ENCODE measurements around the gene ZNF653.

ZNF653 gene

DNA sequence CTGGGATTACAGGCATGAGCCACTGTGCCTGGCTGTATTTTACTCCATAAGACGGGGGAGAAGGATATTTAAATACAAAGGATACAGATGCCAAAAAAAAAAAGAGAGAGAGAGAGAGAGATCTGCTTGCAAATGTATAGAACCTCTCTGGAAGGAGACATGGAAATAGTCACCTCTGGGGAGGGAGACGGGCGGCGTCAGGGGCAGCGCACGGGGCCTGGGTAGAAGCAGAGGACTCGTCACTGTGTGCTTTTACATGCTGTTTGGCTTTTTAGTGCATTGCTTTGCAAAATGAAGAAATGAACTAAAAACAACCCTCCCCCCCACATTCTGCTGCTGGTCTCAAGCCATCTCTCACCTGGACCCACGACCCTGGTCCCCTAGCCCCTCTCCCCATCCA is 4.8 kb upstream of the ZNF653 start:
- DNase-seq: no peak

DNA sequence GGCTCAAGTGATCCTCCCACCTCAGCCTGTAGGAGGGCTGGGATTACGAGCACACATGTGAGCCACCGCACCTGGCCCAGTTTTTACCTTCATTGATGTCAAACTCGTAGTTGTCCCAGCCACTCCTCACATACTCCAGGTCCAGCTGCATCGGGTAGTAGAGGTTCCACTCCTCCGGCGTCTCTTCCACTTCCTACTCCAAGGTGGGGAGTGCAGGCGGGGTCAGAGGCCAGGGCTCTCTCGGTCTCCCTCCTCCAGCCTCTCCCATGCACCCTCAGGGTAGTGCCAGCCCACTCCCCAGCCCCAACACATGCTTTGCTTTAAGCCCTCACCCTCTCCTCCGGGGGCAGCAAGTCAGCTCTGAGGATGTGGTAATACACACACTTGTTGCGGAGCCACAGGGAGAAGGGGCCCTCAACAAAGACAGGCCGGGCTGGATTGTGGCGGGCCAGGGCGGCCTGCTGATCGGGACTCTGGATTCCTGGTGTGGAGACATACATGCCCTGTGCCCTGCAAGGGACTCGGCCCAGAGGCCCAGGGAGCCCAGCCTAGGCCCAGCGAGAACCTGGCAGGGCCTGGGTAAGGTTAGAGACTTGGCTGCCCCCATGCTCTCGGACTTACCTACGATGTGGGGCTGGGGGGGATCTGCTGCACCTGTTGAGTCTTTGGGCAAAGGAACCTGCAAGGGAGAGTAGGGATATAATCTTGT is 1.9 kb upstream of the ZNF653 start:
- DNase-seq: no peak

DNA sequence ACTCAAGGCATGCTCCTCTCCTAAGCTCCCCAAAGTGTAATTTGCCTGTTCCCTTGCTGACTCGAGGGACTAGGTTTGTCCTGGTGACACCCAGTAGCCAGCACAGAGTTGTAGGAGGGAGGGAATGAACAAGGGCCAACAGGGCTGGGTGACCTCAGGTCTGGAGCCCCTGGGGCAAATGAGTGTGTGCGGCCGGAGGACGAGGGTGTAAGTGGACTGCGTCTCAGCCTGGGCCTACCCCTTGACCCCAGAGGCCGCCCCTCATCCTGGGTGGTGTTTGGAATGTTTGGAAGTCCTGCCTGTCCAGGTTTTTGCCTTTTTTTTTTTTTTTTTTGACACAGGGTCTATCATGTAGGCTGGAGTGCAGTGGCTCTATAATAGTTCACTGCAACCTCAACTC is 1.3 kb upstream of the ZNF653 start:
- no peak for DNase-seq

DNA sequence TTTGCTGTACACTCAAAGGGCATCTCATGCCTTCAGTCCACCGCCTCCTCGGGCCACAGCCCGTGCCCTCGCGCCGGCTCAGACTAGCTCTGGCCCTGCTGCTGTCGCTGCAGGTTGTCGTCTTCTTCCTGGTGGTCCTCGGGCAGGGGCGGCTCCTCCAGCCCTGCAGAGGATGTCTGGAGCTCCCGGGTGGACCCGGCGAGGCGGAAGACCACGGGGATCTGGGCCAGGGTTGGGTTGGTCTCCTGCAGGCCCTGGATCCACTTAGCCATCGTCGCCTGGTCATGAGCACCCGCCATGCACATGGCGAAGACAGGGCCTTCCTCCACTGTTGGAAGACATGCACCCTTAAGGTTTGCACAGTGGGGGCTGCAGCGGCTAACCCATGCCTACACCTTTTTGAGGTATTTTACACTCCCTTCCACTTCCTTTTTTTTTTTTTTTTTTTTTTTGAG is 489 bp upstream of the ZNF653 start:
- peak; percentile 85 for DNase-seq

DNA sequence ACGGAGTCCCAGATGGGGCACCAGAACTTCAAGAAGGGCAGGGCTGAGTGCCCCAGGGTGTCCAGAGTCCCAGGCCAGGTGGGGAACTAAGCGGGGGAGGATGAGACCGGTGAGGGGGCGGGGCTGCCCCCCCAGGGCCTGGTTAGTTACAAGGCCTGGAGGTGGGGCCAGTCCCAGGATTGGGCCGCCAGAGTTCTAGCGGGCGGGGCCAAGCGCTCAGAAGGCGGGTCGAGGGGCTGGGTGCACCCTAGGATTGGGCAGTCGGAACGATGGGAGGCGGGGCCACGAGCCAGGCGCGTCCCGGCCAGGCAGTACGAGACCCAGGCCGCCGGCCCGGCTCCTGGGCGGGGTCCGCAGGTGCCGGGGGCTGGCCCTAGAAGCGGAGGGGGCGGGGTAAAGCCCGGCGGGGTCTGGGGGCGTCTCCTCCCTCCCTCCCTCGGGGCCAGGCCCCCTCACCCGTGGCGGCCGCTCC is 571 bp downstream of the ZNF653 start:
- peak; percentile 79 for DNase-seq

DNA sequence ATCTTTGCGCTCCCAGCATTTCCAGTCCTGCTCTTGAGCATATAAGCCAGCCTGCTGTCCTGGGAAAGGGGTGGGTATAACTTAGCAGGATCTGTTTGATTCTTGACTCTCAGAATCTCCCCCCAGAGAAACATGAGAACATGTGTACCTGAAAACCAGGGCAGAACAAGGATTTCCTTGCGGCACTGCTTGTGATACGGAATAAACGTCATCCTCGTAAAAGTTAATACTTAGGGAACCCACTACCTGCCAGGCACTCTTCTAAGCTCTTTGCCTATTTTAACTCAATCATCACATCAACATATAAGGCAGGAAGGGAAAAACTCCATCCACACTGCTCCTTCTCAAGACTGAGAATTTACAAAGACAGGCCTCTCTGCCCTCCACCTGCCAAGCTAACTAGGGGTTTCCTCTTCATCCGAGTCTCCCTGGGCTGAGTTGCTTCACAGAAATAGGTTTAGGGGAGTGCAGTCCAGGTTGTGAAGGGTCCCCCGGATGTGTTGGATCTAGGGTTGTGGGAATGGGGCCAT is 1.1 kb downstream of the ZNF653 start:
- no peak for DNase-seq

DNA sequence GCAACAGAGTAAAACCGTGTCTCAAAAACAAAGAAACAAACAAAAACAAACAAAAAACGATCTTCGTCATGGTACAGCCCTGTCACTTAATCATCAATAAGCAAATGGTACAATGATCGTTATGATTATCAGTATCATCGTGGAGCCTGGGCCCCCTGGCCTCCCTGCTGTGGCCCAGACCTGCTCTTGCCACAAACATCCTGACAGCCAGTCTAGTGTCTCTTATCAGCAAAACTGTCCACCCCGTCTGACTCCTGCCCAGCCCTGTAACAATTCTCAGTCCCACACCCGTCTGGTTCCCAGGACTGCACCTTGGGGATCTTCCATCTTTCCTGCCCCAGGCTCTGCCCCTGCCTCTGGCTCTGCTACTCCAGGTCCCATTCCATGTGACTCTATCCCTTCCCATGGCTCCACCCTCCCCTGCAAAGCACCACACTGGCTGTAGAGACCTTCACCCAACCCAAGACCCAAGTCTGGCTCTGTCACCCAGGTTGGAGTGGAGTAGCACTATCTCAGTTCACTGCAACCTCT is 5.7 kb downstream of the ZNF653 start:
- DNase-seq: no peak

DNA sequence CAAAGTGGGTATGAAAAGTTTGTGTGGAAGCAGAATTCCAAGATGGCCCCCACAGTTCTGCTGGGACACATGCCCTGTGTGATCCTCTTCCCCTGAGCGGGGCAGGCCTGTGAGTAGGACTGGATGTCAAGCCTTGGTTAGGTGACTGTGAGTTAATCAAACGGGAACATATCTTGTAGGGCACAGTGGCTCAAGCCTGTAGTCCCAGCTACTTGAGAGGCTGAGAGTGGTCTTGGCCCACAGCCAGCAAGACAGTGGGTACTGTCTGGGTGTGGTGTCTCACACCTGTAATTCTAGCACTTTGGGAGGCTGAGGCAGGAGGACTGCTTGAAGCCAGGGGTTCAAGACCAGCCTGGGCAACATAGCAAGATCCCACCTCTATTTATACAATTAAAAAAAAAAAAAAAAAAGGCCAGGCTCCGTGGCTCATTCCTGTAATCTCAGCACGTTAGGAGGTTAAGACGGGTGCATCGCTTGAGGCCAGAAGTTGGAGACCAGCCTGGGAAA is 6.4 kb downstream of the ZNF653 start:
- DNase-seq: no peak

DNA sequence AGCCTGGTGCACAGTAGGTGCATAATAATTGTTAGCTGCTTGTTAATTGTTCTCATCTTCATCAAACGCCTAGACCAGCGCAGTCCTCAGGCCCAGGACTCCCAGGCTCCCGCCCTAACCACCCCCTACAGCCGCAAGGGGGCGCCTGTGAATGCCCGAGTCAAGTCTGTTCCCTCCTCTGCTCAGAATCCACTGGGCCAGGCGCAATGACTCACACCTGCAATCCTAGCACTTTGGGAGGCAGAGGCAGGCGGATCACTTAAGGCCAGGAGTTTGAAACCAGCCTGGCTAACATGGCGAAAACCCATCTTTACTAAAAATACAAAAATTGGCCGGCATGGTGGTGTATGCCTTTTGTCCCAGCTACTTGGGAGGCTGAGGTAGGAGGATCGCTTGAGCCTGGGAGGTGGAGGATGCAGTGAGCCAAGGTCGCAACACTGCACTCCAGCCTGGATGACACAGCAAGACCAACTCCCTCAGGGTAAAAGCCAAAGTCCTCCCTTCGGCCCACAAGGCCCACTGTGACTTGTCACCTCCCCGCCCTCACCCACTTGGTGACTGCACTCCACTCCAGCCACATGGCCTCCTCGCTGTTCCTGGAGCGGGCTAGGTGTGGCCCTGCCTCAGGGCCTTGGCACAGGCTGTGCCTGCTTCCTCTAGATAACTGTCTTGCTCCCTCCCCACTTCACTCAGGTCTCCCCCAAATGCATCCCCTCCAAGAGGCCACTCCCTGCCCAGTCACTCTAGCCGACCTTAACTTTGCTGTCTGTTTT is 9.1 kb downstream of the ZNF653 start:
- peak; percentile 26 for DNase-seq

DNA sequence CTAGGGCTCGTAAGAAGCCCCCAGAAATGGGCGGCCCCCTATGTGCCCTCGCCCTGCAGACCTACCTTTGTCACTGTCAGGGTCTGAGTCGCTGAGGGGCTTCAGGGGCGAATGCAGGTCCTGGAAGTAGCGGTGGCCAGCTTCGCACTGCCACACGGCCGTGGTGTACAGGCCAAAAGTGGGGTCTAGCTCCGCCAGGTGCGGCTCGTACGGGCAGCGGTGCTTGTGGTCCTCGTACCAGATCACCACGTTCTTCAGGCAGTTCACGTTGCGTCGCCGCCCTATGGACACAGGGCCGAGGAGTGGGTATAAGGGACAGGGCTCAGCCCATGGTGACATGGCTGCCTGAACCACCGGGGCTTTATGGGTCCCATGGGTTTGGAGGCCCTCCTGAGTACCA is 9.8 kb downstream of the ZNF653 start:
- DNase-seq: no peak

DNA sequence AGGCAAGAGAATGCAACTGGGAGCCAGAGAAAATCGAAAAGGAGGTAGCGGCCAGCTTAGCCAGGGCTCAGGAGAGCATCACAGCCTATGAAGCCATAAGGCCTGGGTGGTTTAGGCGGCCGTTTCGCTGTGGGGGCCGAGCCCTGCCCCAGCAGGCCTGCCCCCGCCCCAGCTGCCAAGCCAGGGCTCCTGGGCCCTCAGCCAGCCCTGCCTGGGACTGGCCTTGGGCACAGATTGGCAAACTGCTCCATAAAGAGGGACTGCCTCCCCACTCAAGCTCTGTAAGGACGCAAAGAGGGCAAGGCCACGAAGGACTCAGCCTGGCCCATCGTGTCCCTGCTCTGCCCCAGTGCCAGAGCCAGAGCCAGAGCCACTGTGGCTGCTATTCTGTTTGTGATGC is 10.2 kb downstream of the ZNF653 start:
- DNase-seq: no peak

DNA sequence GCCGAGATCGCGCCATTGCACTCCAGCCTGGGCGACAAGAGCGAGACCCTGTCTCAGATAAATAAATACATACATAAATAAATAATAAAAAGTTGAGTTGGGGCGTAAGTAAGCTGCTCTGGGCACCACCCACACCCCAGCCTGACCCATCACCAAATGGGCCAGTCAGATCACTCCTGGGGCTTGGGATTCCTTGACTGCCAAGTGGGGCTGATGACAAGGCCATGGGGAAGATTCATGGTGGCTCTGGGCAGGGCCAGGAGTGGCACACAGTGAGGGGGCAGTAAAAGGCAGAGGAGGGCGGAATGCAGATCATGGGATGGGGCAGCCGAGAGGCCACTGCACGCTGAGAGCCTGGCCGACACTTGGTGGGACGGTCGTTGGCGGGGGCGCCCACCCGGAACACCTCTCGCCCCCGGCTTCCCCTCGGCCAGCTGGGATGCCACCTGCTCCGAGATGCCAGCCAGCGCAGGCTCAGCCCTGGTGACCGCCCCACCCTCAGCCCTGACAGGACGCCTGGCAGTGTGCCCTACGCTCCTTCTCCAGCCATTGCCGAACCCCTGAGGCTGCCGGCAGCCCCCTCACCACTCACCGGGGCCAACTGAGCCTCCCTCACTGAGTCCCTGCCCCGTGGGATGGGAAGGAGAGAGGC is 10.9 kb downstream of the ZNF653 start:
- DNase-seq: no peak

DNA sequence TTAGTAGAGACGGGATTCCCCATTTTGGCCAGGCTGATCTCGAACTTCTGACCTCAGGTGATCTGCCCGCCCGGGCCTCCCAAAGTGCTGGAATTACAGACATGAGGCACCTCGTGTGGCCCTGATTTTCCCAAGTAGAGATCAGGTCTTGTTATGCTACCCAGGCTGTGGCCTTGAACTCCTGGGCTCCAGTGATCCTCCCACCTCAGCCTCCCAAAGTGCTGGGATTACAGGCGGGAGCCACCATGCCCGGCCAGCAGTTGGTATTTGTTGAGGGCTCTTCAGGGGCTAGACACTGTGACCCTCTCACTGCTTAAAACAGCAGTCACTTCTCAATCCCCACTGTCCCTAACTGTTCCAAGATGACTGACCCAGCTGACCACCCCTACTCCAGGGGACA is 16.3 kb downstream of the ZNF653 start:
- no peak for DNase-seq

DNA sequence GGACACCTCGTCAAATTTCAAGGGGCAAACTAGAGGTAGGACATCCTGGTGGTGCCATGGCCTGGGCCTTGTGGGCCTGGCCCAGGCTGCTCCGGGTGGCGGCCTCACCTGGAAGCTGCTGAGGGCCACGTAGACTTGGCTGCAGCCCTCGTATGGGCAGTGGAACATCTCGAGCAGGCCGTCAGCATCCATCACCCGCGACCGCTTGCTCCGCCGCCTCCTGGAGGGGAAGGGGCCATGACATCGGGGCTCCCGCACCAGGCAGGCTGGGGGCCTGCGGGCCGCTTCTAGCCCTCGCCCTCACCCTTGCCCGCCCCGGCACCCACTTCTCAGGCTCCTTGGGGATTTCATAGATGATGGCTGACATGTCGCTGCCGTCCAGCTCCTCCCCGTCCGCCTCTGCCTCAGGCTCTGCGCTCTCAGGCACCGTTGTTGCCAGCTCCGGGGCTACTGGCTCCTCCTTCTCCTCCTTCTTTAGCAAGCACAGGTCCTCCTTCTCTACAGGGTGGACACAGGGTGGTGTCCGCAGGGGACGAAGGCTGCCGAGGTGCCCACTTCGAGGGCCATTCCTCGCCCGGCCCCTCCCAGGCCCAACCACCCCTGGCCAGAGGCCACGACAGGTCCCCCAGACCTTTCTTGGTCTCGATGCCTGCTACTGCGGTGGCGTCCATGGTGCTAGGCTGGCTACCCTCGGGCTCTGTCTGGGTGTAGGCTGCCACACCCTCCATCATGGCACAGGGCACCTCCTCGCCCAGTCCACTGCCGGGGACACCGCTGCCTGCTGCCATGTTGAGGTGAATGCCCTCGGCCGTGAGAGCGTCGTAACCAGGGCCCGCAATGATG is 18.8 kb downstream of the ZNF653 start:
- no peak for DNase-seq

DNA sequence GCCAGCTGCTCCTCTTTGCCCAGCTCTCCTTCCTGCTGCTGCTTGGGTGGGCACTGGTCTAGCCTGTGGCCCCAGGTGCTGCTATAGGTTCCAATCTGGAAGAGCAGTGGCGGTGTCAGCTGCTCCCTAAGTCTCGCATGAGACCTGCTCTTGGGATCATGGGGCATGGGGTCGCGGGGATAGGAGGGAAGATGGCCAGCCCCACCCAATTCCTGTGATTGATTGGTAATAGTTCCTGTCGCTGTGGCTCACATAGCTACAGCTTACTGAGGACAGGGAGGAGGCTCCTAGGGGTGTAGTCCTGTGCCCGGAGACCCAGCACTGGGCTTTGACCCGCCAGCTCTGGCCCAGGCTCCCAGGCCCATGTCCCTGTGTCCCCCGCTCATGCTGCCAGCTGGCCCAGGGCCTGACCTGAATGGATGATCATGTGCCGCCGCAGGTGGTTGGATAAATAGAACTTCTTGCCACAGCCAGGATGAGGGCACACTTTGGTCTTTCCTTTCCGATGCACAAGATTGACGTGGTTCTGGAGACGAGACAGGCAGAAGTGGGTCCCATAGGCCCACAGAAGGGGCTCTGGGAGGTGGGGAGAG is 20.3 kb downstream of the ZNF653 start:
- DNase-seq: no peak

DNA sequence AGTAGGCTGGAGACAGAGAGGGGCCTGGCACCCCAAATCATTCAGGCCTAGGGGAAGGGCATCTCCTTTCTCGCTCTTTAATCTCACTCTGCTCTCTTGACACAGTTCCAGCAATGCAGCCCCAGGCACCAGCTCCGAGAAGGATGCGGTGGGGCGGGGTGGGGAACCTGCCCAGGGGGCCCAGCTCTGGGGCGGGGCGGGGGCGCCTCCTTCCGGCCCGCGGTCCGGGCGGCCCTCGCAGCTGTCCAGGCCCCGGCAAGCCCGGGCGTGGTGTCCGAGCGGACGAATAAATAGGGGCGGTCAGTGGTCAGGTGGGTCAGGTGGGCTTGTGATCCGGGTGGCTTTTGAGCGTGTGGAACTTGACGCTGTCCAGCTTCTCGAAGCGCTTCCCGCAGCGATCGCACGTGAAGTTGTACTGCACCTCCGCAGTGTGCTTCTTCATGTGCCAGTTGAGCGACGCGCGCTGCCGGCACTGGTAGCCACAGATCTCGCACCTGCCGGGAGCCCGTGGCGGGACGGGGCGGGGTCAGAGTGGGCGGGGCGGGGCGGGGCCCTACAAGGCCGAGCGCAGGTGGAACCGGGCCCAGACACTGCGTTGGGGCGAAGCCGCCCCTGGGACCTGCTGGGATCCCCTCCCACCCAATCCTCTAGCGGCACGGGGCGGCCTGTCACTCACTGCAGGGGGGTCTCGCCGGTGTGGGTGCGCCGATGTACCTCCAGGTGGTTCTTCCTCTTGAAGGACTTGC is 22.1 kb downstream of the ZNF653 start:
- DNase-seq: no peak

DNA sequence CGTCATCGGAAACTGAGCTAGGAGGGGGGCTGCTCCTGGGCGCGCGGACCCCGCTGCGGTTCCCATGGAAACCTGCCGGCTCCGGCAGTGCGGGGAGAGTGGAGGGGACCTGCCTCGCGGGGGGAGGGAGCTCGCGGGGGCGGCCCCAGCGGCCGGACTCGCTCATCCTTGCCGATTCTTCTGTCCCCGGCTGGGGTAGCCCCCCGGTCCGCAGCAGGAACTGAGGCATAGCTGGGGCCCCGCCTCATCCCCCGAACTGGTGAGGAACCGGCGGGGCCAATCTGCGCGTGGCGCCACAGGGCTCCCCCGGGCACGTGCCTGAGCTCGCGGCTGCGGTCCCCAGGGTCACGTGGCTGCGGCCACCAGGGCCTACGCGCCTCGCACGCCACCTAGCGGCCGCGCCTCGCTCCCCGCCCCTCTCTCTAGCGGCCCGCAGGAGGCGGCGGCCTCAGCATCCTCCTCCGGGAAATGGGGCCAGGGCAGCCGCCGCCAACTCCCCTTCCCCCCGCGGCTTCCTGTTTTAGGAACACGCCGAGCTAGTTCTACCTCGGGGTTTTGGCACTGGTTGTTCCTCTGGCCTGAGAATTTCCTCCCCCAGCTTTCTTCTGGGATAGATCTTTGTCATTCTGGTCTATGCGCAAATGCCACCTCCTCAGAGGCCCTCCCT is 23.1 kb downstream of the ZNF653 start:
- peak; percentile 59 for DNase-seq

DNA sequence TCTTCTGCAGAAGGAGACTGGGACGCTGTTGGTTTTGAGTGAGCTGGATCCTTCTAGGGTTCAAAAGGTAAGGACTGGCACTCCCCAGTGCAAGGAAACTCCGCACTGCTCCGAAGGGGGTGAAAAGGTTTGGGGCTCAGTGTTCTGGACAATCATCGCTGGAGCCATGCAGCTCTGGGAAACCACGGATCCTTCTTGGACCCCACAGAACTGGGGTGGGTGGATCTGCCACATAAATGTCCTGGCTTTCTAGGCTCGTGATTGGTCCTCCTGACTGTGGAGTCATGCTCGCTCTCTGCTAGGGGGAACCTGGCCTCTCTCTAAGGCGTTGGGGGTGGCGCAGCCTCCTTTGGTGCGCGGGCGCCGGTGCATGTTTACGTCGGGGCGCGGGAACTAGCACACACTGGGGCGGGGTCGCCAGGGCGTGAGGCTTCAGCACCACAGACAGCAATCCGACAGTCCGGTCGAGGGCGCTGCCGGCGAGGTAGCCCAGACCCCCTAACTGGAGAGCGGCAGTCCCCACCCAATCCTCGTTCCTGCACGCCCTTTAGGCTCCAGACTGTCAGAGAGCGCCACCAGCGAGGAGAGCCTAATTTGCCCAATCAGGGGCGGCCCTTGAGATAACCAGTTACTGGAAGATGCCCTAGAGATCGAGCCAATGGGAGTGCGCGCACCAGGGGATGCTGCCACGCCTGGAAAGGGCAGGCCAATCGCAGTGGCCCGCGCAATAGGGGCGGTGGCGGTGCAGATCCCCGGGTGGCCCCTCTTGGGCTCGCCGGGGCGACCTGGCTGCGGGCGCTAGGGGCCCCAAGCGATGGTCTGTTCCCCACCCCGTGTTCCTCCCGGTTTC is 23.9 kb downstream of the ZNF653 start:
- peak; percentile 88 for DNase-seq

Data from SHP77 treated with DMSO at 0.1 percent for 48 hours (cell line).